T-helper 1 cell treated with Interleukin-12 subunit alpha and Interleukin-12 subunit beta and Interleukin-4 antibody, amounts not matched to agents 30 ng/mL and 1 ng/mL, for 36 hours (primary cell): ENCODE data around the gene C22orf15. TPM values are rescaled to one million over a fixed set of nuclear protein-coding genes. Genes with fewer than 3 reads are reported as not detected.

Source experiments
- intact Hi-C: fragments of 100-400 bp; cut with micrococcal nuclease; formaldehyde crosslinking; loops from one replicate; pipeline ENCODE4 v1.15.1; 2024
- total RNA-seq: library from RNA; stranded (reverse); gene quantifications from 2 replicates; pipeline ENCODE4 v1.2.3, GENCODE V29; 2022

The C22orf15 gene
- total RNA-seq, 1 donor from 2014 or later, result 0.74 TPM

GRCh38 chr22:23772315-23772648, 9.5 kb downstream of the C22orf15 start:
- intact Hi-C loops, result loop anchor here (1.0 kb wide), 2 partner anchors 15 to 21 kb away; partner anchors contain the start of gene ZNF70

- intact Hi-C loops, result loop anchor here (1.0 kb wide), 2 partner anchors 14 to 22 kb away; partner anchors contain the start of gene ZNF70
Observed at GRCh38 chr22:23772649-23773473, 10.1 kb downstream of the C22orf15 start, which contains the start of gene MMP11. Gene MMP11, plus strand, starts transcription at chr22:23772849. Its CDS starts 22 bp downstream, at chr22:23772871.

- intact Hi-C loops, result no loop called here
Observed at GRCh38 chr22:23773483-23774113, 10.8 kb downstream of the C22orf15 start.

GRCh38 chr22:23774114-23774921, 11.5 kb downstream of the C22orf15 start:
- intact Hi-C loops, result no loop called here

- intact Hi-C loops, result no loop called here
Observed at GRCh38 chr22:23774922-23775436, 12.2 kb downstream of the C22orf15 start.

GRCh38 chr22:23775779-23776375, 13.1 kb downstream of the C22orf15 start:
- intact Hi-C loops, result no loop called here

- intact Hi-C loops, result no loop called here
Observed at GRCh38 chr22:23777776-23778576, 15.2 kb downstream of the C22orf15 start.

GRCh38 chr22:23778577-23778900, 15.7 kb downstream of the C22orf15 start:
- intact Hi-C loops, result no loop called here

GRCh38 chr22:23779083-23779482, 16.3 kb downstream of the C22orf15 start:
- intact Hi-C loops, result no loop called here

- intact Hi-C loops, result no loop called here
Observed at GRCh38 chr22:23779731-23780130, 16.9 kb downstream of the C22orf15 start.

GRCh38 chr22:23780146-23780748, 17.5 kb downstream of the C22orf15 start:
- intact Hi-C loops, result no loop called here

GRCh38 chr22:23781065-23781464, 18.3 kb downstream of the C22orf15 start:
- intact Hi-C loops, result no loop called here

- intact Hi-C loops, result no loop called here
Observed at GRCh38 chr22:23781511-23782183, 18.9 kb downstream of the C22orf15 start.

GRCh38 chr22:23782252-23782651, 19.5 kb downstream of the C22orf15 start:
- intact Hi-C loops, result no loop called here

GRCh38 chr22:23782703-23783102, 19.9 kb downstream of the C22orf15 start:
- intact Hi-C loops, result no loop called here

GRCh38 chr22:23783265-23784150, 20.7 kb downstream of the C22orf15 start:
- intact Hi-C loops, result no loop called here

- intact Hi-C loops, result no loop called here
Observed at GRCh38 chr22:23784215-23784732, 21.5 kb downstream of the C22orf15 start.

- intact Hi-C loops, result loop anchor here (1.0 to 2.0 kb wide), 5 partner anchors 69 to 769 kb away; partner anchors contain the start of genes CABIN1, GUCD1, SLC2A11 and SNRPD3
Observed at GRCh38 chr22:23786261-23786710, 23.5 kb downstream of the C22orf15 start.
